ENCODE data around the gene NDST3.

The NDST3 gene

DNA sequence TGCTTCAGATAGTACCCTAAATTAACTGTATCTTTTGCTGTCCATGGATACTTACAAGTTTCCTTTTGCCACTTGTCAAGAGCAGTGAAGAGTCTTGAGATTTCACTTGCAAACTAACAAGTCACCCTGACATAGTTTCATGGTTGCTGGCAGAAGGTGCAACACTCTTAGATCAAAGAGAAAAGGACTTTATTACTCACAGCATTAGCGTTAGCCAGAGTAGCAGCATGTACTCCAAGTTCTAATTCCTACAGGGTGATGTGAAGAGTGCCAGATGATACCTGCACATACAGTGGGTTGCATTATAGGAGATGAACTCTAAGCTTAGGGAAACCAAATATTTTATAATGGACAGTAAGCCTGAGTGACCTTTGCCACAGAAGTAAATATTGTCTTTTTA is 47.9 kb downstream of the NDST3 start:
- DNase-seq, result no peak

DNA sequence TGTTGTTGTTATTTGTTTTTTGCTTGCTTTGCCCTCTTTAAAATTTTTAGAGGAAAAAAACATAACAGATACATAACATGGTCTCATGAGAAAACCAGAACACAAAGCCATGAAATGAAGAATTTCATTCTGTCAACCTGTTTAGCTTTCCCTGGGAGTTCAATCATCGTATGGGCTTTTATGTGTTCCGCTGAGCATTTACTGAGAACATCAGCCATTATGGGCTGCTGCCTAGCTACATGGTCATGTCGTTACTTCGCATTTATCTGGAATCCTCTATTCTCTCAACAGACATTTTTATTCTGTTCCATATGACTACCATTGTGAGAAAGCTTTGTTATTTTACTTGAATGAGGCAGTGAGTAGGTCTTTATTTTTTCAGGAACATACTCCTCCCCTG is 51.4 kb downstream of the NDST3 start:
- DNase-seq, result no peak

DNA sequence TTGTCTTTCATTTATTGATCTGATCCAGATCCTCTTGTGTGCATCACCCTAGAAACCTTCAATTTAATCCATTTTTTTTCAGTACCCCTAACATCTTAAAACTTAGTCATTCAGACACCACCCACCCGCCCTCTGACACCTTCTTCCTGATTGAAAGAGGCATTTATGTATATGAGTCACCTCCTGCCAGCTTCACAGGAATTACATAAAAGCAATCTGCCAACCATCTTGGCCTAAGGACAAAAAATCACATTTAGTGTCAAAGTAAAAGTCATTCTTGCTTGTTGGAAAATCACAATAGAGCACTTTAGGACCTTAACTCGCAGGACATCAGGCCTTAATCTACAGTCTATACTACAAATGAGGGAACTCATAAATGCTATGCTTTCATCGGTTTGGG is 52.1 kb downstream of the NDST3 start:
- DNase-seq, result no peak

DNA sequence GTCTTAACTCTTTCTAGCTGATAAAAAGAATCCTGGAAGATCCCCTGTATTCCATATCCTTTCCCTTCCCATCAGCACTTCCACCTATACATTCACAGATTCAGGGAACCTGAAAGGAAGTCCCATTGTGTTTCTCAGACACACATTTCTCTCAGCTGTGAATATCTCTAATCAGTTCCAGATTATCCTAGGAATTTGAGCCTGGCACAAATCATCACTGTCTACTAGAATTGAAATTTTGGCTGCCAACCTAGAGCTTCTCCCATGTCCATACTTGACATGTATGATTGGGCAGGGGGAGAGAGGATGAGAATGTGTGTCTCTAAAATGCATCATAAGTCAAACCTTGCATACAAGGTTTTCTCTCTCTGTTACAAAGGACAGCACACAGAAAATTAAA is 53.1 kb downstream of the NDST3 start:
- DNase-seq, result no peak

DNA sequence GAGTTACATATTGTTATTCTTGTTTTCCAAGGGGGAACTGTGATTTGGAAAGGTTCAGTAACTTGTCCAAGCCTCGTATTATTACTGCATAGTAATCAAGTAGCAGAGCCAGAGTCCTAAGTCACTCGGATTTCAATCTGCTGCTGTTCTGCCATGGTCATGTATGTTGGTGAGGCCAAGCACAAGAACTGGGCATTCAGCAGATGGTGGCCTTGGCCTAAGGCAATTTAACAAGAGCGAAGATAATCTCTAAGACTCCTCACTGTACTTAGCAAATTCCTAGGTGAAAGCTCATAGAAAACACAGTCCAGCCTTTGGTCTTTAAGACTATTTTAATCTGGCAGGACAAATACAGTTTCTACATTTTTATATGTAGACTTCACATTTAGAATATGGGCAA is 64.8 kb downstream of the NDST3 start:
- DNase-seq, result no peak

DNA sequence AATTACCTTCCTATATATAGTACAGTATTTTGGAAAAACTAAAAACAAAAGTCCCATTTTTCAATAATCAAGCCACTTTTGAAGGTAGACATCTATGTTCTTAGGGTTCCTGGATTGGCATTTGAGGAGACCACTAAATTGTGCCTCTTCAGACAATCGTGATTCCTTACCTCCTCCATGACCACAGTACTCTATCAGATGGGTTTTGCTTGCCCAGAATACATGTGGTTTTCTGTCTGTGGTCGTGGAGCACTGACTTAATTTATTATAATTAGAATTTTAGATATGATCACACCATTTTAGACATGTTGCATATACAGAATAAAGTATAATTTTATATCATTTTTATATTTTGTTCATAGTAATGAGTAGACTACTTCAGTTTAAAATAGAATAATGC is 67.9 kb downstream of the NDST3 start:
- no peak for DNase-seq

DNA sequence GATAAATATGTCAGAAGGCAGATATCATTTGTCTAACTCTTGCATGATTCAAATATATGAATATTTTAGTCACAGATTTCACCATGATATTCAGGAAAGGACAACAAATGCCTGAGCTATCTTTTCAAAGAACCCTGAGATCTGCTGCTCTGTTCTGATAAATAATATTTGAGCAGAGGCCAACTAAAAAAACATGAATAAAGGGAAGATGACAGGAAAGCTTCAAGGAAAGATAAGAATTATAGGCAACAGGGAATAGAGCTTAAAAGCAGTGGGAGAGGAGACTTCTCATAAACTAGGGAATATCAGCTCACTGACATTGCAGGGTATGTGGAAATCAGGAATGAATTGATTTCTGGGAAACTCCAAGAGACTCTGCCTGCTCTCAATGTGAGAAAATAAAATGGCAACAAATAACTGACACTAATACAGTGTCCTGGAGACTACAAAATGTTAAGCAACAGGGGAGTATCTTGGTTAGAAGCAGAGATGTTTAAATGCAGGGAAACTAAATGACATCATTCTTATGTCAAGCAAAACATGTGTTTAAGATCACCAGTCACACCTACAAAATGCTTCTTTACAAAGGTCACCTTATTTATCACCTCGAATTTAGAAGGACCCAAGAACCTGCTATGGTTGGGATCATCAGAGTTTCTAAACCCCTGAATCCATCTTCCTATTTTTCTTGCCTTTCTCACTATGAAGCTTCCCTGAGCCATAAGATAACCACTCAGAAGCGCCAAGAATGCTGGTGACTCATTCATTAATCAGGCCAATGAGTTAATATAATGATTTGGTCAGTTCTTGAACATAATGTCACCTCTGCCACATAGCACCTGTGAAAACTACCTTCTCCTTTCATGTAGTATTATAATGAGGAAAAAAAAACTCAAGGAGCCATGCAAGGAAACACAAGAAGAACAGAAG is 78.1 kb downstream of the NDST3 start:
- no peak for DNase-seq

DNA sequence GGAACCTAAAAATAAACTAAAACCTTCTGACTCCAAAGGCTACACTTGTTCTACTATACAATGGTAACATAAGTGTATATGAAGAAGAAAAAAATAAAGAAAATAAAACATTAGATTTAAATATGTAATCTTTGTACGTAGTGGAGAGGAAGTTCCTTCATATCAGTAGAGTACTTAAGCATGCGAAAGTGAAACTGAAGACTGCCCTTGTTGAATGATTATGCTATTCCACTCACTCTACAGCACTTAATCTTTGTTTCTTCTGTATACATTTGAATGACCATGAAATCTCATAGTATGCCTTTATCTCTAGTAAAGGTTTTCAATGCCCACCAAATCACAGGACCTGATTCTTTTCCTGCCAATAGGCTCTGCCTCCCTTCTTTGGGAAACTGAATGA is 78.9 kb downstream of the NDST3 start:
- no peak for DNase-seq

DNA sequence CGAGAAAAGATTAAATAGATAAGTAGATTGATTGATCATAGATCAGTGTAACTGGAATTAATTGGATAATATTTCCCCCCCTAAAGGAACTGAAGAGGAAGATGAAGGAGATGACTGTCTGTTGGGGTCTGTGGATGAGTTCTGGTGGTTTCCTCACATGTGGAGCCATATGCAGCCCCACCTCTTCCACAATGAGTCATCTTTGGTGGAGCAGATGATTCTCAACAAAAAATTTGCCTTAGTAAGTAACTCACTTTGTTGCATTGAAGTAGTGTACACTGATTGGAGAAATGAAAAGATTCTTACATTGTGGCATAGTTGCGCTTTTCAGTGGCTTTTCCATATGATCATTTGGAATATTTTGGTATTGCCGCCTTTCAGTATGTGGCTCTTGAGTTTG is 80.4 kb downstream of the NDST3 start:
- no peak for DNase-seq

DNA sequence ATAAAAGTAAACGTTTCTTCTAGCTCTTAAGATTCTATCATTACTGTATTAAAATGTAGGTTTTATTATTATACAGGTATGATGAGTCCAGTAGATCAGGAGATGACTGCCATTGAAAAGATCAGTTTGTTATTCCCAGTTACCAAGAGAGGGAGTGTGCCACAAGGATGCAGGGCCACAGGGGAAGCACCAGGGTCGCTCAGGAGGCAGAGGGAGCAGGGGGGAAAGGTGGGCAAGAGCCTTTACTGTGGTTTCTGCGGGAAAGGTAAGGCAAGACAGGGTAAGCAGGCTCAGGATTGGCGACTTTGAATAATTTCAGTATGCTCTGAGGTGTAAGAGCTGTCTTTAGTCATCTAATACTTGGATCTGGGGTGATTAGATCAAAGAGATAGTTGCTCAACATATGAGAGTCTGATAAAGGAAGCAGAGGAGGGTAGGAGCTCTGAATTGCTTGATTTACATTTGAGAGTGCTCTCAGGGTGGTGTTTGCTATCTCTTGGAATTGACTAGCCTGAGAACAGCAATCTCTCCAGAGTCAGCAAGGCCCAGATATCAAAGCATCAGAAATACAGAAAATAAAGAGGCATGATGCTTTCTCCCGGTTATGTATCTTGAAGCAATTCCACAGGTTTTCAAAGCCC is 86.0 kb downstream of the NDST3 start:
- no peak for DNase-seq

DNA sequence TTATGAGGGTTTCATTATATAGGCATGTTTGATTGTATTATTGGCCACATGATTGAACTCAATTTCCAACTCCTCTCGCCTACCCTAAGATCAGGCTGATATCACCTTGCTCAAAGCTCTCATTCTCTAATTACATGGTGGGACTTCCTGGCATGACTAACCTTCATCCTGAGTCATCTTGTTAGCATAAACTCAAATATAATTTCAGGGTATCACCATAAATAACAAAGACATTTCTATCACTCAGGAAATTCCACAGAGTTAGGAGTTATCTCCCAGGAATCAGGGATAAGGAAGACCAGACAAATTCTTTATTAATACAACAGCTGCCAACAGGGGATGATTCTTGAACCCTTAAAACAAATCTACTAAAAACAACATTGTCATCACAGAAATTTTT is 90.7 kb downstream of the NDST3 start:
- no peak for DNase-seq

DNA sequence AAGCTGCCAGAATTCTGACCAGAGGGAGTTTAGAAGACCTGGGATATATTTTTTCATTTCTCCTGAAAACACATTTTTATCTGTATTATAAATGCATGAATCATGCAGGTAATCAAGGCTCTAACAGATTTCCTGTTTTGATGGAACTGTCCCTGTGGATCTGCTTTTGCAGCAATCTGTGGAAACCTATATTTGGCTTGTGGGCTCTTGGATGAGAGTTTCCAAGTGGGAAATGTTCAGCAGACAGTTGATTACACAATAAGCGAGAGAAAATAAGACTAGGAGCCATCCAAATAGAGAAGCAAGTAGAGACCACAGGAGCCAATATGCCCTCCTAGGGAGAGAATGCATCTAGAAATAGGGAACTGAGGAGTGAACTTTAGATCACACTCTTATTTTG is 105.0 kb downstream of the NDST3 start:
- DNase-seq, result no peak

DNA sequence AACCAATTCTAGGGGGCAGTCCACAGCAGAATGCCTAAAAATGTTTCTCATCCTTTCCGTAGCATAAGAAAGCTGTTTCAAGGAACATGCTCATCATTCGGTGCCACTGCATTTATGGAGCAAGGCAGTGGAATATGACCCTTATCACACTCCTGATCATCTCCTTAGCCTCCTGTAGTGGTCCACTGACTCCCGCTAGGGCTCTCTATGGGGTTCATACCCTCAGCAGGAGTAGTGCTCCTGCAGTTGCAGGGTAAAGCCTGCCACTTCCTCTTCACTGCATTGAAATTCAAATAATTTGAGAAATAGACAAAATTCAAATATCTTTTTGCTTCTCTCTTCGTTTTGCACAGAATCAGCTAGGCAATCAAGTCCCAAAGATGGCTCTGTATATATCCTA is 107.0 kb downstream of the NDST3 start:
- no peak for DNase-seq

DNA sequence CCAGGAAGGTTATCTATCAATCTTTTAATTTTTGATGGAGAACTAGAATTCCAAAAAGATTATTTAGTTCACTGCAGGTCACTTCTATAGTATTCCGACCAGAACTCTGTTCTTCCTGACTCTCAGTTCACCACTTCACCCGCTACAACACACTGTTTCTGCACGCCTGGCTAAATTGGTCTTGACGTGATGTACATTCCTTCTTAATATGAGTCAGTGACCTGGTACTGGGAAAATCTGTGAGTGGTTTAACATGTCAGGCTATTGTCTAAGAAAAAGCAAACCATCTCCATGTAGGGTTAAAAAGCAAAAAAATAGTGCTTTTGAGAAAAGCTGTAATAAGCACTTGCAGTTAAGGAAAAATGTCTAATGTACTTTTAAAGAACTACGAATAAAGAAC is 120.4 kb downstream of the NDST3 start:
- DNase-seq, result no peak

DNA sequence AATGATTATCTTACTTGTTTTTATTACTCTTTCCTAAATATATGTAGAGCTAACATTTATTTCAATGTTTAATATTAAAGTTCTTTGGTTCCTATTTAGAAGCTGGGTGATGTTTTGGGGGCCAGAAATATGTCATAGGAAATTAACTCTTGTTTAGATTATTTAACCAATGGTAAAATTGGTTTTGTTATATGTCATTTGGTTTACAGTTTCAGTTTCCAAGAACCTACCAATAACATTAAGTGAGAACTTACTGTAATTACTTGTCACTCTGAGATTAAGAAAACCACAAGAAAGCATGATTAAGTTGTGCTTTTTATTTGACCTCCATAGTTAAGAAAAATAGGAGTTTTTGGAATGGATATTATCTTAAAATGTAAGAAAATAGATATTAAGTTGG is 121.2 kb downstream of the NDST3 start:
- no peak for DNase-seq

DNA sequence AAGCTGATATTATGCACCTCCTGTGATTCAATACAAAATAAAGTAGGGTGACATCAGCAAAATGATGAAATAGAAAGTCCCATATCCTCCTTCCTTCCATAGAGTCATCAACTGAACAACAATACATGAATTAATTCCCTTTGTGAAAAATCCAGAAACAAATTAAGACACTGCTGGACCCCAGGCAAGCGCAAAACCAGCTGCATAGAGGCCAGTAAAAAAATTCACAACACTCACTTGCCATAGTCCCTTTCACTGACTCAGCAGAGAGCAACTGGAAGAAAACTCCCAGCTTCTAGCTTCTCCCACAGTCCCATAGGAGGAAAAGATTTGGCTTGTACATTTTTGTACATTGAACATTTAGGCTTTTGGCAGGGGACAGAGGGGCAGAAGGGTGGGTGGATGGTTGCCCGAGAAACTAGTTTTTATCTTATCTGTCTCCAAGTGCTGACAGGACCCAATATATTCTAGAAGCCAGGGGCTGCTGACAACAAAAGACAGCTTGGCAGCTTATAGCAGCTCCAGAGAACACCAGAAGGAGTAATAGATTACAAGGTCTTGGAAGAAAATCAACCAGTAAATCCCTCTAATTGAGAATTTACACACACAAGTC is 124.6 kb downstream of the NDST3 start:
- no peak for DNase-seq

DNA sequence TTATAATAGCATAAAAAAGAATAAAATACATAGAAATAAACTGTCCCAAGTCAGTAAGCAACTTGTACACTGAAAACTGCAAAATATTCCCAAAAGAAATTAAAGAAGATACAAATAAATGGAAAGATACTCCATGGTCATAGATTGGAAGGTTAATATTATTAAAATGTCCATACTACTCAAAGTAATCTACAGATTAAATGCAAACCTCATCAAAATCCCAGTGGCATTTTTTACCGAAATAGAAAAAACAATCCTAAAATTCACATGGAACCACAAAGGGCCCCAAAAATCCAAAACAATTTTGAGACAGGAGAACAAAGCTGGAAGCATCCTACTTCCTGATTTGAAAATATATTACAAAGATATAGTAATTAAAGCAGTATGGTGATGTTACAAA is 133.0 kb downstream of the NDST3 start:
- DNase-seq, result no peak

DNA sequence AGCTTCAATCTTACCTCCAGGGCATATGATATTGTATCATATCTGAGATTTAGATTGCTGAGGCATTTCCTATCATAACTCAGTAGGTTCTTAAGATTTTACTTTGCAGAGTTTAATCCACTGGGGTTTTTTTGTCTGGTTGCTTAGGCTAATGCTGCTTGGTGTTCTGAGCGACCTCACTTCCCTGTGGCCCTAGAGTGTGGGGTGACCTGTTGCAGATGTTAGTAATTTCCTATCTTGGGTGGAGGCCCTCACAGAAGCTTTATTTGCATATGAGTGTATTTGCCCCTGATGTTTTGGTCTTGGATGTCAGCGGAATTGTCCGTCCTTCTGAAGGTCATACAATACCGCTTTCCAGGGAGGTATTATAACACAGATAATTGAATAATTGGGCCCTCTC is 137.1 kb downstream of the NDST3 start:
- DNase-seq, result no peak

DNA sequence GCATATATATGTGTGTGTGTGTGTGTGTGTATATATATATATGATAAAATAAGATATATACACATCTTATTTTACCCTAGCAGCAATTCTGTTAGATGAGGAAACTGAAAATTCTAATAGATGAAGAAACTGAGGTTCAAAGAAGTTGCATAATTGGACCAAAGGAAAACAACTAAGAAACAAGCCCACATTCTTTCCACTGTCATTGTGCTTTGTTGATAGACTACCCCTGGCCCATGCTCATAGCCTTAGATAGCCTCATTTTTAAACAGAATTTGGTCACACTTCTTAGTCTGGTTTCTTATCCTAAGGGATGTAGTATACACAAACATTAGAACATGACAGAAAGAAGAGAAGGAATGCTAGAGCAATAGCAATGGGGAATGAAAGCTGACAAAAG is 138.8 kb downstream of the NDST3 start:
- DNase-seq, result no peak

DNA sequence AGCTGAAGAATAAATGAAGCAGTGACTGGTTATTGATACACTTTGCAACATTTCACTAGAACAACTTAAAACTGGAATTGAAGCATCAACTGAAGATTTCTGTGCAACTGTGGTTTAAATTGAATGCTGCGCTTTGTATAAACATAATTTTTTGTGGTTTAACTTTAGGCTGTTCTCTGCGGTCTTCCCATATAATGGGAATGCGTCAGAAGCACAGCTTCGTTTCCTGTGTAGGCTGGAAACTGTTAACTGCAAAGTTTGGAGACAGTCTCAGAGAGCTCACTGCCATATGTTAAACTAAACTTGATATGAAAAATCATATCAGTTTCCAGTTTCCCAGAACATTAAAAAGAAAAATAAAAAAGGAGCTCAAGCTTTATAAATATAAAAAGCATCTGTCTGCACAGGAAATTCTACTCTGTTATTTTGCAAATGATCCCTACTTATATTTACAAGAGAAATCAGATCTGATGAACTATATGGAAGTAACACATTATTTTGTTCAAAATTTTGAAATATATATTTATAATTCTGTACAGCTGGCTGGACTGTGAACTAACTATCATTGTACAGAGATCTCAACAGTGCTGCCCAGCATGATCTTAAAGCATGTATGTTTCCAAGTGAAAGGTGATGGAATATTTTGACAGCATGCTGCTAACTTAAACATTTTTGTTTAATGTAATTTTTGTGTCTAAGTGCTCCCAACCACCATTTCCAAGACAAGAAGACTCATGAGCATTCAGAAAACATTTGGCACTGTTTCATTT is 139.9 kb downstream of the NDST3 start:
- no peak for DNase-seq

DNA sequence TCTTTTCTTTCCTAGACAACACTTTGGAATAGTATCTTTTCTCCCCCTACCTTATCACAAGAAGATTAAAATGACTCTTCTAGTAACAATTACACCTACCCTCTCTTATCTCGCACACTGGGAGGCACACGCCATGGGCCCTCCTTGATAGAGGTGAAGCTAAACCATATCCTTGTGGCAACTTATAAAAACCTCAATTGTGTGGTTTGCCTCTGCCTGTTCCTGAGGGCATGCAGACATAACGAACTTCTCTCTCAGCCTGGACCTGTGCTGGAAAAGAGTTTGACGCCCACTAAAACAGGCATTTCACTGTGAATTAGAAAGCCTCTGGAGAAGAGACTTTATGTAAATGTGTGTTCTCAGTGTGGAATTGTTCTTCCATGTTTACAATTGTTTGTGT is 141.2 kb downstream of the NDST3 start:
- DNase-seq, result no peak

DNA sequence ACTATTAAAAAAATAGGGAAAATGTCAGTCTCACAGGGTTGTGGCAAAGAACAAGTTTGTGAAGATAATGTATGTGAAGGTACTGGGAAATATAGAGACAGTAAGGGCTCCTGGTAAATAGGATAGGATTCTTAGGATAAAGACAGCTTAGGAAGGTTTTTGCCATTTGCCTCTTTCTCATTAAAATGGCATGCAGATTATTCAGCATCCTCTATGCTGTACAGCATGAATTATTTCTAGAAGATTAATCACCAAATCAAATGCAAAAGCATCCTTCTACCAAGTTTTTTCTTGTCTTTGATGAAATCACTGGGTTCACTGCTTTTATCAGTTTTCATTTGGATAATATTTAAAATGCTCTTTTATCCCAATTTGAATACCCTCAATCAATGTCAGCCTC is 142.8 kb downstream of the NDST3 start:
- DNase-seq, result no peak

DNA sequence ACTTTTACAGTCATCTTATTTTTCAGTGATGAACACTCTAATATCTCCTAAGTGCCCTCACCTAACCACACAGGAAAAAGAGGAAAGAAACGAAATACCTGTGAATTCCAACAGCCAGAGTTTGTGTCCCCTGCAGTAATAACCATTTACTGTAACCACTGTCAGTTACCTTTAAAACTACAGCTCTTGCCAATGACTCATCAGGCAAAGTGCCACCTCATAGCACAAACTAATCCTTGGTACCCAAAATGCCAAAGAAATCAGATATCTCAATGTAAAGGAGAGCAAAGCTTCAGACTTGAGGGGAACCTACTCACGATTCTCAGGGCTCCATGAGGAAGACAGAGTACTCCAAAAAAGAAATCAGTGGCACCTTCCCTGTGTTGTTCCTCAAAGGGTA is 146.5 kb downstream of the NDST3 start:
- DNase-seq, result no peak
